Kidney capillary endothelial cell (primary cell): Measurements from ENCODE around the gene CAT.

Experiments used
- DNase-seq: peaks from one replicate; pipeline ENCODE4 v3.0.0-alpha.2; 2018; ENCODE audit warnings: low spot score

CAT gene

DNA sequence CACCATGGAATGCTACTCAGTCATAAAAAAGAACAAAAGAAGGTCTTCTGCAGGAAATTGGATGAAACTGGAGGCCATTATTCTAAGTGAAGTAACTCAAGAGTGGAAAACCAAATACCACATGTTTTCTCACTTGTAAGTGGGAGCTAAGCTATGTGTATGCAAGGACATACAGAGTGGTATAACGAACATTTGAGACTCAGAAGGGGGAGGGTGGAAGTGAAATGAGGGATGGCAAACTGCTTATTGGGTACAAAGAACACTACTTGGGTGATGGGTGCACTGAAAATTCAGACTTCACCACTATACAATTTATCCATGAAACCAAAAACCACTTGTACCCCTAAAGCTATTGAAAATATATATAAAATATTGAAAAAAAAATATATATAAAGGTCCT is 13.4 kb upstream of the CAT start:
- no peak for DNase-seq

DNA sequence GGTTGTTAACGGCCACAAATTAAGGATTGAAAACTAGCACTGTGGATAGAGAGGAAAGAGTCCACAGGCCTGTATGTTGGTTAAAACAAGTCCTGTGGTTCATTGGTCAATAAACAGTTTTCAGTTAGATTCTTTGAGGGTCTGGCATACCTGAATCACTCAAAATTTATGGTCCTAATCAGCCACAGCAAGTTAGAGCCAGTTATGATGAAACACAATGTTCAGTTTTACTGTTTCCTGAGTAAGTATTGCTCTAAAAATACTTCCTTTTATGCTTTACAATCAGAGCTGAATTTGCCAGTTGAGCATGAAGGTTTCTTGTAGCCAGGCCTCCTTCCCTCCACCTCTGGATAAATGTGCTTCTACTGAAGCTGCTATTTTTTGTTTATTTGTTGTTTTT is 12.9 kb upstream of the CAT start:
- DNase-seq: no peak

DNA sequence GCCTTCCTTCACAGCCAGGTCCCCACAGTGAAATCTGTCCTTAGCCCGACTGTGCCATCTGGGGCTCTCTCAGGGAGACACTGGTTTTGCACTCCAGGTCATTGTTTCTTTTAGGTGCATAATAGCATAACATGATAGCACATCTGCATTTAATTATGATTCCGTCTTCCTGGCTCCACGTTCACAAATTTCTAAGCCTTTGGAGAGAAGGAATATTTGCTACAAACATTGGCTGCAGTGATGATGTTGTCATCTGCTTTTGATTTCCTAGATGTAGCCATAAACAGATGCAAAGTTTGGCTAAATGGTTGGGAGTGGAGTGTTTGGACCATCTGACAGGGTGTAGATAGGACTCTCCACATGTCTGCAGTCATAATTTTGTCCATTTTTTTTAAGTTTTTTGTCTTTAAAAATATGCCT is 12.0 kb upstream of the CAT start:
- no peak for DNase-seq

- DNase-seq: no peak
Measured at GRCh38 chr11:34427186-34427805, 11.4 kb upstream of the CAT start.

DNA sequence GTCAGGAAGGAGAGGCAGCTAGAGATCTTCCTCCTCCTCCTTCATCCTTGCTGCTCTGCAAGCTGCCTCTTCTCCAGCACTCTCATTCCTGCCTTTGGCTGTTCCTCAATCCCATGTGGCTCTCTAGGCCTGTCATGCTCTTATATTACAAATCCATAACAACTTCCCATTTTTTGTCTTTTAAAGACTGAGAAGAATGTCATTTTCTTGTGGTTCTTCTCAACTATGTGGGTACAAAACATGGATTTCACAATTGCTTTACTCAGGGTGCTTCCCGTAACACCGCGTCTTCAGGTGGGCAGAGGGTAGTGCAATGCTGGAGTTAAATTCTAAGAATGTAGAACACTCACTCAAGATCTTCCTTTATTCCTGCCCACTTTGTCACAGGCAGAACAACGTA is 6.8 kb upstream of the CAT start:
- no peak for DNase-seq

DNA sequence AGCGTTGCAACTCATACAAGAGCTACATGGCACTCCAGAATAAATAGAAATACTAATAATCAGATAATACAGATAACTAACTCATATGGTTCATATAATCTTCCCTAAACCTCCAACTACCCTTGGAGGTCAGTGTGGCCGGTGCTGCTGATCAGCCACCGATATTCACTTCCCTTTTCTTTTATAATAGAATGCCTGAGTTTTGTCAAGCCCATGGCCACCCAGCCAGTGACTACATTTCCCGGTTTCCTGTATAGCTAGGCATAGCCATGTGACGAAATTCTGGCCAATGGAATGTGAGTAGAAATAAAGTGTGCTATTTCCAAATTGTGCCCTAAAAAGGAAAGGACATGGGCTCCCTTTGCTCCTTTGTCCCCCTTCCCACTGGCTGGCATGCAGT is 5.9 kb upstream of the CAT start:
- no peak for DNase-seq

GRCh38 chr11:34433899-34434298 is 4.8 kb upstream of the CAT start:
- DNase-seq: no peak

GRCh38 chr11:34437224-34438125 is 1.3 kb upstream of the CAT start:
- no peak for DNase-seq

GRCh38 chr11:34439610-34440198 is 970 bp downstream of the CAT start:
- DNase-seq: no peak

DNA sequence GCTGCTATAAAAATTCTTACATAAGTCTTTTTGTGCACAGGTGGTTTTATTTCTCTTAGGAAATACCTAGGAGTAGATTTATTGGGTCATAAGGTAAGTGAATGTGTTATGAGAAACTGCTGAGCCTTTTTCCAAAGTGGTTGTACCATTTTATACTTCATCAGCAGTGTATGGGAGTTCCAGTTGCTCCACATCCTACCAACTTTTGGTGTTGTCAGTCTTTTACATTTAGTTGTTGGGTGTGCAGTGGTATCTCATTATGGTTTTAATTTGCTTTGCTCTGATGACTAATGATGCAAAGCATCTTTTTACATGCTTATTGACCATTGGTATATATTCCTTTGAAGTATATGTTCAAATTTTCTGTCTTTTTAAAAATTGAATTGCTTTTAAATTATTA is 3.1 kb downstream of the CAT start:
- DNase-seq: no peak

- no peak for DNase-seq
Measured at GRCh38 chr11:34443136-34443535, 4.4 kb downstream of the CAT start.

GRCh38 chr11:34444428-34444827 is 5.7 kb downstream of the CAT start:
- no peak for DNase-seq

DNA sequence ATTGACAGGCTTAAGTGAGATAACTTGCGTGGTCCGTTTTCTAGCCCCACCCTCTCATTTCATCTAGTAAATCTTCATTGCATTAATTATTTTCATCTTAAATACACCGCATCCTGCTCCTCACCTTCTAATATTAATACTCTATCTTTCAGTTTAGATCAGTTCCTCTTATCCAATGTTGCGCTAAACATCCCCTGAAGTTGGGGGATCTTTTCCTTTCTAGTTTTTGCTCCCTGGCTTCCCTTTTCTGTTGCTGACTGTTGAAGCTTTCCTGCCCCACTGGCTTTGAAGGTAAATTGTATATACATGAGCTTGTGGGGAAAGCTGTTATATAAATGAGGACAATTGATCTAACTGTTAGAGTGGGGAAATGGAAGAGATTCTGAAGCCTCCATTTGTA is 7.2 kb downstream of the CAT start:
- DNase-seq: no peak

GRCh38 chr11:34446386-34446785 is 7.7 kb downstream of the CAT start:
- no peak for DNase-seq

DNA sequence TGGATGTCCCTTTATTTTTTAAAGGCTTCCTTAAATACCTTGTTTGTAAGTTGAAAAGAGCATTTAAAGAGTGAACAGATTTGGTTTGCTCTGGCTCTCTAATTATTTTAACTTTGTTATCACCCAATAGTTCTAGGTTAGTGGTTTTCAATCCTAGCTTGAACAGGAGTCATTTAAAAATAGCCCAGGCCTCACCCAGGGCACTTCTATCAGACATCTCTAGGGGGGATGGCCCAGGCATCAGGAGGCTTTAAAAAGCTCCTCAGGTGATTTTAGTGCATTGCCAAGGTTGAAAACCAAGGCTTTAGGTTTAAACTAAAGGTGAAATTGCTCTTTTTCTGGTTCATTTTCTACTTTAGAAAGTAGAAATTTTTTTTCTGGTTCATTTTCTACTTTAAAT is 8.3 kb downstream of the CAT start:
- DNase-seq: no peak

DNA sequence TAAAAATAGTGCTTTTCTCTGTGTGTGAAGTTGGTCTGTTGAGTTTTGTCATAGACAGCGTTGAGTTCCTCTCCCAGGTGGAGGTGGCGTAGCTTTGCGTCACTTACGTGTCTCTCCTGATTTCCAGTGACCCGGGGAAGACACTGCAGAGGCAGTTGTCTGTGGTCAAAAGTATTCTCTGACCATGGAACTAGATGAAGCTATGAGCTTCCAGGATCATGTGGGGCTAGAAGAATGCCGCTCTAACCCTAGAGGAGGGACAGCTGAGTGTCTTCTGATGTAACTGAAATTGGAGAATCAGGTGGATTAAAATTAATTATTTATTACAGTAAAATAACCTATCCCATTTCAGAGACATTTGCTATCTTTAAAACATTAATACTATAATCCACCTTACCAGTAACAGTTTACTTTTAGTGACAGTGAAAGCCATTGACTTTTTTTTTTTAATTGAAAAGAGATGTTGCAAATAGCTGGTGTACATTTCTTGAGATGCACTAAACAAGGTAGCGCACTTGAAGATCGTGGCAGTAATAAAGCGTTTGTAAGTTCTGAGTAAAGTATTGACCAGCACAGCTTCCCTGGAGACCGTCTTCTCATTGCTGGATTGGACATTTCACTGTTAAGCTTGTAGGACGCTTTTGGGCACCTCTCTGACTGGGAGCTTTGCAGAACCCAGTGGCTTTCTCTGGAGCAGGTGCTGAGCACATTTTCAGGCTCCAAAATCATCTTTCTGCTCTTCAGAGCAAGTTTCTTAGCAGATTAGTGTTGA is 9.7 kb downstream of the CAT start:
- no peak for DNase-seq

DNA sequence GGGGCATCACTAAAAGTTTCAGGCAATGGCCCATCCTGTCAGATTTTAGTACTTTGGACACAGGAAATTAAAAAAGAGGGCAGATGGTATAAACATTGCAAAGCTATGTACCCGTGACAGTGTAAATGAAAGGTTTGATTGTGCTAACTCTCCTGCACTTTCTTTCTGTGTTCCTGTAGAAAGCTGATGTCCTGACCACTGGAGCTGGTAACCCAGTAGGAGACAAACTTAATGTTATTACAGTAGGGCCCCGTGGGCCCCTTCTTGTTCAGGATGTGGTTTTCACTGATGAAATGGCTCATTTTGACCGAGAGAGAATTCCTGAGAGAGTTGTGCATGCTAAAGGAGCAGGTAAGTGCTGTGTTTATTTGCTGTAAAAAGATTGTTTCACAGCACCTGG is 10.3 kb downstream of the CAT start:
- DNase-seq: no peak

- DNase-seq: no peak
Measured at GRCh38 chr11:34451053-34451452, 12.3 kb downstream of the CAT start.

- DNase-seq: no peak
Measured at GRCh38 chr11:34454308-34455032, 15.7 kb downstream of the CAT start.

DNA sequence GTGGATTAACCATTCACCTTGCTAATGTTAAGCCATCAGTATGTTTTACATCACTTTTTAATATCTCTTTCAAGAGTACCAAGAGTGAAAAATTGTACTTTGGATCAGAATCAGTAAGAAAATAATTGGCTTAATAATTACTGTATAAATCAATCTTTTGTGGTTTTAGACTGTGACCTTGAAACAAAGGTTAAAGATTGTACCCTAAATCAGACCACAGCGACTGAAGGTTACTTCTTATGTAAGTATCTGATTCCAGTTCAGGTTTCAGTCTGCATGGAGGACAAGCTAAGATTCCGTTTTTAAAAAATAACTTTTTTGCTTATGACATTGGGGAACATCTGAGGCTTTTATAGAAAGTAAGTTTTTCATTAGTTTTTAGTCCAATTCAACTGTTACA is 18.9 kb downstream of the CAT start:
- DNase-seq: no peak

DNA sequence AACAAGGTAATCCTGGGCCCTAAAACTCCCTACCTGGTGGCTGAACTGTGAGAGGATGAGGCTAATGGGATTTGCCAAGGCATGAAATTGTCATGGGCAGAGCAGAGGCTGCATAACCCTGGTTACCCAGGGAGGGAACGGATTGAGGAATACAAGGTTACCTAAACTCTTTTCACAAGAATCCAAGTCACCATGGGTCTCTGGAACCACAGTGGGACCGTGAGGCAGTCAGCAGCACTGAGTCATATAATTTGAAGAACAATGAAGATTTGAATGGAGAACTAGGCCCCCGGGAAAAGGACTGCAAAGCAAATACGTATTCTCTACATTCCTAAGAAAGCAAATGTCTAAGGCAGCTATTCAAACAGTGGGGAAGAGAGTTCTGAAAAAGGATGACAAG is 19.8 kb downstream of the CAT start:
- DNase-seq: no peak
